Measurements from ENCODE around the gene YPEL2. TPM values are rescaled to one million over a fixed set of nuclear protein-coding genes. Genes with fewer than 3 reads are reported as not detected.
"Not testable (repeated sequence)": the region's sequence is repeated elsewhere in the genome, so short reads cannot be mapped to it uniquely, and the experiment has no call there.

The YPEL2 gene
- total RNA-seq, 1 donor from 2014 or later = 59.4 TPM

DNA sequence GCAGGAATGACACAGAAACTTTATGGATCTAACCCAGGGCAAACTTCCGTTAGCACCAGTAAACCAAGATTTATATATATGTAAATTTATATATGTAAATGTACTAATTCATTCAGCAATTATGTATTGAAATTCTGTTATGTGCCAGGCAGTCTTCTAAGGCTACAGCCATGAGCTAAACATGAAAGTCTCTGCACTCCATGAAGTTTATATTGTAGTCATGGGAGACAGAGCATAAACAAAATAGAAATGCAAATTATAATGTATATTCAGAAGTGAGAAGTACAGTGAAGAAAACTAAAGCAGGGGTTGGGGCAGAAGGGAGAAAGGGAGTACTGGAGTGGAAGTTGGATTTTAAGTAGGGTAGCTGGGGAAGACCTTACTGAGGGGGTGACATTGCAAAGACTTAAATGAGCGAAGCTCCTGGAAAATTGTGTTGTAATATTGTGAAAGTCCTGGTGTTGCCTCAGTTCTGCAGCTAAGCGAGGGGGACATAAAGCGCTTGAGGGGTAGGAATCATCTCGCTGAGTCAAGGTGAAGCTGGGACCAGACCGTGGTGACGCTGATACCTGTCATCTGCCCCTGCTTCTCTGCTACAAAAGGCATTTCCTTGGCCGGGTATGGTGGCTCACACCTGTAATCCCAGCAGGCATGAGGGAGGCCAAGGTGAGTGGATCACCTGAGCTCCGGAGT lies 64.8 kb downstream of the YPEL2 start:
- DNase-seq (ENCODE audit: low spot score) = no peak
- intact Hi-C loops (cut with DNase I) = no loop called here

DNA sequence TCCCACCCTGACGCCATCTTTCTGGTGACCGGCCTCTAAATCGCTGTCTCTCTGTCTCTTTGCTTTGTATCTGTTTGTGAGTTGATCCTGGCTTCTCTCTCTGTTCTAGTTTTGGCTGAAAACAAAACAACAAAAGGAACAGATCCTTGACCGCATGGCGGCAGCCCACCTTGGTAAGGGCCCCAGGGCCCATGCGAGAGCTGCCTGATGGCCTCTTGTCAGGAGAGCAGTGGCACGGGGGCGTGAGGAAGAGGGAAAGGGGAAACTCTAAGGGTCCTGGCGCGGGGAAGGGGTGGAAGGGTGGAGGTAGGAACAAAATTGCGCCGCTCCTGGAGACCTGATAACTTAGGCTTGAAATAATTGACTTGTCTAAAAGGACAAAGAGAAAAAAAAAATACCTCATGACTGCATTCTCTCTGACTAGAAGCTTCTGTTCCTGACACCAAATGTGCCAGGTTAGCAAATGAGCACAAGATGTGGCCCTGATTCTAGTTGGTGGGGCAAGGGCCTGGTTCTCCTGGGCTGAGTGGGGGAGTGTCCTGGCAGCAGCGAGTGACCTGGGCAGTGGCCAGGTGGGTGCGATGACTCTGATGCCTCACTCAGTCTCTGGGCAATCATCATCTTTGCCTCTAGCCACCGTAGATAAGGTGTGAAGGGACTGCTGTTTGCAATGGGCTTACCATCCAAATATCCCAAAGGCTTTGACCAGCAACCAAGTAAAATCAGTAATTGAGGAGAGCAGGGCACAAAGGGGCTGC lies 66.0 kb downstream of the YPEL2 start:
- intact Hi-C loops (cut with DNase I) = no loop called here
- DNase-seq (ENCODE audit: low spot score) = no peak

DNA sequence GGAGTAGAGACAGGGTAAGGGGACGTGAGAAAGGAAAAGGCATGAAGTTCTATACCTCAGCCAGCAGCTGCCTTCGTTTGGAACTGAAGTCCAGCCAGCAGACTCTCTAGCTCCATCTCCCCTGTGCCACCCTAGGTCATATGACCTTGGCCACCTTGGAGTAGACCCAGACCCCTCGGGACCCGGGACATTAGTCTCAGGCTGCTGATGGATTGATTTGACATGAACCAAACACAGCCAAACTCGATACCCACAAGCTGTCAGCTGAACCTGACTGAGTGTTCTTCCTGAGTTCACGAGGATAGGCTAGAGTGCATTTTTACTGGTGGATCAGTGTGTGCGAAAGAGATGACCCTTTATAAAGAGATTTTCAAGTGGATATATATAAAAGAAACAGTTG lies 68.5 kb downstream of the YPEL2 start:
- DNase-seq (ENCODE audit: low spot score) = no peak
- intact Hi-C loops (cut with DNase I) = no loop called here

DNA sequence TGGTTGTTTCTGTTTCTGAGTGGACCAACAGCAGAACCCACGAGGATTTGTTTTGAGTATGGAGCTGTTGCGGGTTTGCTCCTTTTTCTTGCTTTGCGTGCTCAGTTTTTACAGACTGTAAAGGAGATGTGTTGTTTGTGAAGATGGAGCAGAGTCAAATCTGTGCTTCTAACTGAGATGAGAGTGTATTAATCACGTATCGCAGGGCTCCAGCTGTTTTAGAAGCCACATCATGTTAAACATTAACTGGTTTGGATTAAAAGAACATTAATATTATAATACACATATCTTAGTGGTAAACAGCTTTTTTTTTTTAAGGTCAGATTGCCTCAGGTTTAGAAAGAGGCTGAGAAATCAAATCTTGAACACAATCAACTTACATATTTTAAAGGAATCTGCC lies 69.4 kb downstream of the YPEL2 start:
- no peak for DNase-seq (ENCODE audit: low spot score)
- intact Hi-C loops (cut with DNase I) = no loop called here

DNA sequence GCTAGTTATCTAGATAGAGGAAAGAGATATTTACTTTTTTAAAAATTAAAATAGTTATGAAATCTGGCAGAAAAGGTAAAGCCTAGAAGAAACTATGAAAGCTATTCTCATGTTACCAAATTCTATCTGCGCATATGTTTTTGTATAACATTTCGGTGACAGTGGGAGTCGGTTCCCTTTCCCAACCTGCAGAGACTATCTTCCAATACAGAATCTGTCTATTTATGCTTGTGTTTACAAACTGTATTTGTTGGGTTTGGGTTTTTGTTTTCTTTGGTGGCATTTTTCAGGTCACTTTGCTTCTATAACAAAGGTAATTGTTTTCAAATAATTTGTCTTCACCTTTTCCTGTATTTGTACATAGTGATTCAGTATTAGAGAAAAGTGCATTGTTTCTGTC lies 69.8 kb downstream of the YPEL2 start:
- intact Hi-C loops (cut with DNase I) = no loop called here

DNA sequence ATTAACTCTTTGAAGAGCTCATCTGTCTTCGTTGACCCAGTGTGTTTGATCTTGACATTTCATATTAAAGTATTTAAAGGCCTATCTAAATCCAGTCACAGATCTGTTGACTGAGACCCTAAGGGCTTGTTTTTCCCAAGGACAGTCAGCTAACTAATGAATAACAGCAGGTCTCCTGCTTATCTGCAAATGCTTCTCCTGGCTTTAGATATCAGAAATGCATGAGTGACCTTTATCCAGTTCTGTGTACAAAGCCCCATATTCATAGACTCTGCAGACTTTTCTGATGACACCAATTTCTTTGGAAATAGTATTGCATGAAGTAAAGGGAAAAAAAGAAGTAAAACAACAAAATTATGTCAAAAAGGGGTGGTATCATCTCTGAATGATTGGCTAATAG lies 70.3 kb downstream of the YPEL2 start:
- intact Hi-C loops (cut with DNase I) = no loop called here
- no peak for DNase-seq (ENCODE audit: low spot score)

More for the DNA sequence above, 69.8 kb downstream of the YPEL2 start:
- DNase-seq (ENCODE audit: low spot score) = no peak

DNA sequence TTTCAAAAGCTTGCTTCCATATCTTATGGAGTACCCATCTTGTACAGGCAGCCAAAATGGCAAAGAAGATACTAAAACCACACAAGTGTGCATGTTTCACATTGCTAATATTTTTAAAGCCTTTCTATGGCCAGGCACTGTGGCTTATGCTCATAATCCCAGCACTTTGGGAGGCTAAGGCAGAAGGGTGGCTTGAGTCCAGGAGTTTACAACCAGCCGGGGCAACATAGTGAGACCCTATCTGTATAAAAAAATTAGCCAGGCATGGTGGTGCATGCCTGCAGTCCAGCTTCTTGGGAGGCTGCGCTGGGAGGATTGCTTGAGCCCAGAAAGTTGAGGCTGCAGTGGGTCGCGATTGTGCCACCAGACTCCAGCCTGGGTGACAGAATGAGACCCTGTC lies 71.3 kb downstream of the YPEL2 start:
- no peak for DNase-seq (ENCODE audit: low spot score)
- intact Hi-C loops (cut with DNase I) = no loop called here

DNA sequence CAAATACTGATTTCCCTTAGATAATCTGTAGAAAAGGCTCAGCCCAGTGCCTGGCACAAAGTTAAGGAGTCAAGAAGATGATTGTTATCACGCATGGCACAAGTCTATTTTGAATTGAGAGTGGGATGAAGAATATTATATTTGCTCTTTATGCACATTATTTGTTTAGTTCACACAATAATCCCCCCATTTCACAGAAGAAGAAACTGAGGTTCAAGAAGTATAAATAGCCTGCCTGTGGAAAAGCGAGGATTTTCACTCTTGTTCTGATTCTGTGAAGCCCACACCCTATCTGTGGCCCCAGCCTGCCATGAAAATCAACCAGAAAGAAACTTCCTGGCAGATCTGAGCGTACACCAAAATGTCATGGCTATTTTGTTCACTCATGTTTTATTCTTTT lies 73.0 kb downstream of the YPEL2 start:
- intact Hi-C loops (cut with DNase I) = no loop called here
- DNase-seq (ENCODE audit: low spot score) = no peak

DNA sequence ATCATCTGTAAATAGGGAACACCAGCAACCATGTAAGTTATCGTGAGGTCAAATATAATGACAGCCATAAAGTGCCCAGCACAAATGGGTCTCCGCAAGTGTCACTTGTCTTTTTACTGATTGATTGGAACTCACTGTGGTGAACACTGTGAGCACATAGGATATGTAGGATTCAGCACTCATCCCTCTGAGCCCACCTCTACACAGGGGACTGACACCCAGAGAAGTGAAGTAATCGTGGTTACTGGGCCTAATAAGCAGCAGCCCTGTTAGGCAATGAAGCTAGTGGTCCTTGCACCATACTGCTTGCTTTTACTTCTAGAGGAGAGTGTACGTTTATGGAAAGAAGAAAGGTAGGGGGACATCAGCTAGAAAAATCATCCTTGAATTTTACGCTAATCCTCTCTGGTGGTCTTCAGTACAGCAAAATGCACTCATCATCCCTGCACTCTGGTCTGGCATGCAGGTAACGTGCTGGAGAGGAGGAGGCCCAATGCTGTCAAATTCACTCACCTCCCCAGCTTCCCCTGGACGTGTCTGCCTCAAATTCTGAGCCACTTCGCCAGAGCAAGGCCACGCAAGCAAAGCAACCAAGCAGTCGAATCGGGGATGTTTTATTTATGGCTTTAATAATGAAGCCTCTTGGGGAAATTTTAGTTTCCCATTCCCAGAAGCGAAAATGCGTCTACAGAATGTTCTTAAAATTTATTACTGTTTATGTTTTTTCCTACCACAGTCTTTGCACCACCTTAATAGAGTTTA lies 74.7 kb downstream of the YPEL2 start:
- DNase-seq (ENCODE audit: low spot score) = no peak
- intact Hi-C loops (cut with DNase I) = no loop called here

DNA sequence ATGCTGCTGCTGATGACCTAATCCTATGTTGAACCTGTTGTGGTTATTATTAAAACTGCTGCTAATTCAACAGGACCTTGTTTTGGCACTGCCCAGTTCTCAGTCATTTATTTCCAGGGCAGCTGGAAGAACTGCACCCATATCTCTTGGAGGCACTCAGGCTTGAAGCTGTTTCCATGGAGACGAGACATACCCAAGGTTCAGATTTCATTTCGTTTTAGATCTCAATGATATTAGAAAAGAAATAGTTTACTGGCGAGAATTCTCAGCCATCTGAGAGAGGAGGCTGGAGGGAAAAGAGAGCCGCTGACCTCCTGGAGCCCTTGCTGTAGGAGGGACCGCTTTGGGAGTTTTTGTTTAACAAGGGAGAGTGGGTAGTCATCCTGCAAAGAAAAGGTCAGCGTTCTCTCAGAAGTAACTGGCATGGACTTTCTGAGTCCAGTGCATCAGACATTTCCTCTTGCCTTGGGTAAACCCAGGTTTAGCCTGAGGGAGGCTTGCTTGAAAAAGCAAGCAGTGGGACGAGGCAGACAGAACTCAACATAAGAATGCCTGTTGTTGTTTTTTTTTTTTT lies 75.4 kb downstream of the YPEL2 start:
- DNase-seq (ENCODE audit: low spot score) = no peak
- intact Hi-C loops (cut with DNase I) = no loop called here

DNA sequence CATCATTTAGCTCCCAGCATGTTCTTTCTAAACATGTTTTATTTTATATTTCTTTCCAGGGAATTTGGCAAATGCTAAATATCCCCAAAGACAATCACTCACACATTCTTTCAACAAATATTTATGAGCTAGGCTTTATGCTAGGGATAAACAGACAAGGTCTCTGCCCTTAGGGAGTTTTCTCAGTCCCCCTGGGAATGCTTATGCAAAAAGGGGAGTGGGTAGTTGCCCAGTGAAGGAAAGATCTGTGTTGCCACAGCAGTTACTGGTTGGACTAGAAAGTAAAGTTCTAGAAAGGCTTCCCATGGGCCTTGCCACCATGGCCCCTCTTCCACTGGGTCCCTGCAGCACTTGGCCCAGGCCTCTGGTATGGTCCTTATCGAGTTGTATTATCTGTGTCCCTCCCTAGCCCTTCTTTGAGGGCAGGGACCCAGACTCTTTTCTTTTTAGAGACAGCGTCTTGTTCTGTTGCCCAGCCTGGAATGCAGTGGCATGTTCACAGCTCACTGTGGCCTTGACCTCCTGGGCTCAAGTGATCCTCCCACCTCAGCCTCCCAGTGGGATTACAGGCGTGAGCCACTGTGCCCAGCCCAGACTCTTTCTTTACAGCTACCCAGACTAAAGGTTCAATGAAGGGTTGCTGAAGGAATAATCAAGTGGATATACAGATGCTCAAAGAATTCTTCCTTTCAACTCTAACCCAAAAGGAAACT lies 78.0 kb downstream of the YPEL2 start:
- no peak for DNase-seq (ENCODE audit: low spot score)
- intact Hi-C loops (cut with DNase I) = no loop called here

DNA sequence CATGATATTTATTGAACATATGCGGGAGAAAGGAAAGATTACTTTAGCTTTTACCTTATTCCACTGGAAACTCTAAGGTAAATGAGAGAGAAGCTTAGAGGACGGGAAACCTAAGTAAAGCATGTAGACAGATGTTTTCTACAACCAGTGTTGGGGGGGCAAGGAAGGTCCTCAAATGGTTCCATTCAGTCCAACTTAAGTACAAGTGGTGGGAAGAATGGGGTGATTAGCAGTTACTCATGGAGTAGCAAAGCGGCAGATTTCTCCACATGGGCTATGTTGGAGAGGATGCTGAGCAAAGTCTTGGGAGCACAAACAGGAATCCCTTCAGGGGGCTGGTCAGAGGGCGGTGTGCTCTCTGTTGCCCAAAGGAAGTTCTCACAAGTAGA lies 78.6 kb downstream of the YPEL2 start:
- no peak for DNase-seq (ENCODE audit: low spot score)
- intact Hi-C loops (cut with DNase I) = no loop called here

DNA sequence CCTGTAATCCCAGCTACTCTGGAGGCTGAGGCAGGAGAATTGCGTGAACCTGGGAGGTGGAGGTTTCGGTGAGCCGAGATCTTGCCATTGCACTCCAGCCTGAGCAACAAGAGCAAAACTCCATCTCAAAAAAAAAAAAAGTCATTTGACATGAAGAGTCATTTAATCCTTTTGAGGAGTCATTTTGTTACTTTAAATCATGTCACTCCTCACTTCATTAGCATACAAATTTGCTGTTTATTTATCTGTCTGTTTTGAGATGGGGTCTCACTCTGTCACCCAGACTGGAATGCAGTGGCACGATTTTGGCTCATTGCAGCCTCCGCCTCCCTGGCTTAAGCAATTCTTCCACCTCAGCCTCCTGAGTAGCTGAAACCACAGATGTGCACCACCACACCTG lies 81.0 kb downstream of the YPEL2 start:
- DNase-seq (ENCODE audit: low spot score); intact Hi-C loops (cut with DNase I): not testable (repeated sequence)

DNA sequence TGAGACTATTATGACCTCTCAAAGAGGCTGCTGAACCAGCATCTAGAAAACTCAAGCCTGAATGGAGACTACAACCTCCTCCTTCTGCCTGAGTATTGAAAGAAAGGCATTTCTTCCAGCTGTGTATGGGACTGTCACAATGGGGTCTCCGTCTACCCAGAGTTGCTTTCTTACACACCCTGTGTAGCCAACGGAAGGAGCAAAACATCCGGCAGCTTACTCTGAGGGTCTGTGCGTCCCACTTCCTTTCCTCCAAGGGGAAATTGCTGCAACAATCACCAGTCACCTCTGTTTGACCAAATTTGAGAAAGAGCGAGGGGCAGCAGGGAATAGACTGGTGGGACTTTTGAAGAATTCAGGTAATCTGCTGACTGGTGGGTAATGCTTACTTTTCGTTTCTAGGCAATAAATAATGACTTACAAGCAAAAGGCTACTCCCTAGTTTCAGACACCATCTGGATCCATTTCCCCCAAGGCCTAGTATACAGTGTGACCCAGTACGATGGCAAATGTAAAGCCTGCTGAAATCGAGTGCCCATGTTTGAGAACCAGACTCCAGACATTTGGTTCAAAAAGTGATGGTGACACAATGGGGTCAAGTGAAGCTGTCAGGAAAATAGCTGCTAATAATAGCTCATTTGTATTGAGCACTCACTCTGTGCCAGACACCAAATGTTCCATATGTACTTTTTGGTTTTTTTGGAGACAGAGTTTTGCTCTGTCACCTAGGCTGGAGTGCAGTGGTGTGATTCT lies 81.7 kb downstream of the YPEL2 start:
- DNase-seq (ENCODE audit: low spot score) = no peak
- intact Hi-C loops (cut with DNase I) = no loop called here

DNA sequence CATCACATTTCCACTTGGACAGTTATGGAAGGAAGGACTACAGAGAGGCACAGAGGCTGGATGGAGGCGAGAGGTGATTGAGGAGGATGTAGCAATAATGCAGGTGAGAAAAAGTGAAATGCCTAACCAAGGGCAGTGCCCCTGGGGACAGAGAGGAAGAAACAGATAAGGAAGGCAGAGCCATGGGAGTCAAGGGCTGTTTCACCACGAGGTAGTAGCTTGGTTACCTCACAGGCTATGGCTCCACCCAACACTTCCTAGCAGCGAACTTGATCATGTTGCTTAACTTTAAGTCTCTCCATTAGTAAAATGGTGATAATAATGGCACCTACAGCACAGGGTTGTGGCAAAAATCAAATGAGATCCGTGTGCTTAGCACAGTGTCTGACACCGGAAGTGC lies 83.9 kb downstream of the YPEL2 start:
- no peak for DNase-seq (ENCODE audit: low spot score)
- intact Hi-C loops (cut with DNase I) = no loop called here

DNA sequence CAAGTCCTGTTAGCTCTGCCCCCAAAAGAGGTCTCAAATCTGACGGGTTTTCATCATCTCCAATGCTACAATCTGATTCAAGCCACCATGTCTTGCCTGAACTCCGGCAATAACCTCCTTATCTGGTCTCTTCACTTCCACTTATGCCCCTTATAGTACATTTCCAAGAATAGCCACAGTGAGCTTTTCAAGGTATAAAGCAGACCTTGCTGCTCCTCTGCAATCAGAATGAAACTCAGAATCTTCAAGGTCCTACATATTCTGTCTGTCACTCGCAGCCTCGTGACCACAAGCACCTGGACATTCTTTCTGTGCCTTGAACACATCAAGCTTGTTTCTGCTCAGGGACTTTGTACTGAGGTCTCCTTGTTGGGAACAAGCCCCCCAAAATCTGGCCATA lies 84.7 kb downstream of the YPEL2 start:
- intact Hi-C loops (cut with DNase I) = no loop called here
- no peak for DNase-seq (ENCODE audit: low spot score)

DNA sequence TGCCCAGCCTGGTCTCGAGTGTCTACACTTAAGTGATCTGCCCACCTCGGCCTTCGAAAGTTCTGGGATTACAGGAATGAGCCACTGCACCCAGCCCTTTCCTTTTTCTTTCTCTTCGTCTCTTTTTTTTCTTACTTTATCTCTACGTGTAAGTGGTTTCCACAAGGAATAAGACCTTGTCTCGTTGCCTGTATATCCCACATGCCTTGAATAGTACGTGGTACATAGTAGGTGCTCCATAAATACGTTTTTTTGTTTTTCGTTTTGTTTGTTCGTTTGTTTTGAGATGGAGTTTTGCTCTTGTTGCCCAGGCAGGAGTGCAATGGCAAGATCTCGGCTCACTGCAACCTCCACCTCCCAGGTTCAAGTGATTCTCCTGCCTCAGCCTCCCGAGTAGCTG lies 86.0 kb downstream of the YPEL2 start:
- DNase-seq (ENCODE audit: low spot score) = no peak
- intact Hi-C loops (cut with DNase I) = no loop called here

DNA sequence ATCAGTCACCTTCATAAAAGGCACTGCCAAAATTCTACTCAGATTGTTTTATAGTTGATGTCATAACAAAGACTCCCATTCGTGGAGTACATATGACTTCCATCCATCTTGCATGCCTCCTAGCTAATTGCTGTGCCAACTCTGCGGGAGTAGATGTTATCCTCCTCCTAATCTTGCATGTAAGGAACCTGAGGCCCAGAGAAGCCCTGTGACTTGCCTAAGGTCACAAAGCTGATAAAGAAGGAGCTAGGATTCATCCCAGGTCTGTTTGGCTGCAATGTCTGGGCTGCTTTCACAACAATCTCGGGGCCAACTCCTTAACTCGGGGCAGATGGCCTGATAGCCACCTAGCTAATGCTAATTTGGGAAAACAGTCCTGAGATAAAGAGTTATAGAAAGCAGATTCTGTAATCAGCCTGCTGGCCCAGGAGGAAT lies 87.3 kb downstream of the YPEL2 start:
- intact Hi-C loops (cut with DNase I) = no loop called here

DNA sequence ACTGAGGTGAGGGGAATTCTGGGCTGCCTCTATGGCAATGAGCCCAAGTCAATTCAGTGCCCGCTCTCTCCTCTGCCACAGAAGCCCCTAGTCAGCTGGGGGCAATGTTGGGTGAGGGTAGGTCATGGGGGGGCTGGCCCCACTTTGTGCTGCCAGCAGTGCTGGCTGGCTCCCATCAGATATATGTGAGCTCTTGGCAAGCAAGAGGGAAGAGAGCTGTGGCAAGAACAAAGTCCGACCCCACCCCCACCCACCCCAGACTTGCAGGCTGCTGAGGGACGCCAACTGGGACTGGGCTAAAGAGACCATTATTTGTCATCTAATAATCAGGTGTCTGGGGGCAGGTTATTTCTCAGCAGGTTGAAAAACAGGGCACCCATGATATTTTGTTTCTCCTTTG lies 89.4 kb downstream of the YPEL2 start:
- no peak for DNase-seq (ENCODE audit: low spot score)
- intact Hi-C loops (cut with DNase I) = no loop called here

More for the DNA sequence above, 87.3 kb downstream of the YPEL2 start:
- DNase-seq (ENCODE audit: low spot score) = no peak
